Activated naive CD8-positive, alpha-beta T cell treated with anti-CD3 and anti-CD28 coated beads, Interleukin-2, amount 10 ng/mL, durations not matched to agents 7 days and 5 days (primary cell): ENCODE results near the gene CDADC1. TPM values are rescaled to one million over a fixed set of nuclear protein-coding genes. Genes with fewer than 3 reads are reported as not detected.

Experiments
- ATAC-seq: fragments of 150-1000 bp; cut with Tn5 transposase; one replicate; pipeline ENCODE4 v1.10.0; 2021; ENCODE audit warnings: low read depth, moderate library complexity
- POLR2A ChIA-PET: fragments of 350-600 bp; sonication (Branson Sonifier 250); formaldehyde crosslinking; loops from one replicate; lab custom pipeline; 2021; ENCODE audit warnings: antibody characterized with exemption; lab: Charles Lee
- DNase-seq: peaks from one replicate; pipeline ENCODE4 v3.0.0; 2021
- H3K27ac Mint-ChIP-seq: one replicate; pipeline ENCODE4 v1.8.0; 2022; ENCODE audit warnings: mild to moderate bottlenecking, mixed read lengths
- H3K27me3 Mint-ChIP-seq: one replicate; pipeline ENCODE4 v1.8.0; 2022; ENCODE audit warnings: mild to moderate bottlenecking, moderate library complexity, mixed read lengths
- H3K36me3 Mint-ChIP-seq: one replicate; pipeline ENCODE4 v1.8.0; 2021; ENCODE audit warnings: mild to moderate bottlenecking, mixed read lengths
- H3K4me1 Mint-ChIP-seq: one replicate; pipeline ENCODE4 v1.8.0; 2021; ENCODE audit warnings: mixed read lengths
- H3K4me3 Mint-ChIP-seq: one replicate; pipeline ENCODE4 v1.8.0; 2022; ENCODE audit warnings: mild to moderate bottlenecking, moderate library complexity, mixed read lengths
- H3K9me3 Mint-ChIP-seq: one replicate; pipeline ENCODE4 v1.8.0; 2021; ENCODE audit warnings: mixed read lengths
- total RNA-seq, 2 experiments: library from RNA; stranded (reverse); gene quantifications; one replicate each; pipeline ENCODE4 v1.2.3, GENCODE V29; 2021

CDADC1 gene
- total RNA-seq, 2 experiments from 2014 or later: 14.7 to 17.6 TPM

- Mint-ChIP-seq H3K4me1 (peaks cover 19% of the 10 kb centered on the region), H3K36me3 (no peaks in the 10 kb centered on the region), H3K27ac (peak overlapping the region; percentile 15), H3K27me3 (peaks cover 4% of the 10 kb centered on the region), H3K4me3 (no peak overlapping the region), H3K9me3 (no peaks in the 10 kb centered on the region)
- POLR2A ChIA-PET: interaction anchor here (1.8 kb wide), 1 partner anchor 193 kb away, joined by 5 read pairs; the partner anchor contains the start of gene PHF11
- ATAC-seq (no peak), DNase-seq (no peak)
These were observed 55.1 kb downstream of the CDADC1 start for GRCh38 chr13:49302817-49303216.

GRCh38 chr13:49303533-49304252 lies 56.0 kb downstream of the CDADC1 start:
- peaks cover 15% of the 10 kb centered on the region for H3K4me1 Mint-ChIP-seq
- ATAC-seq (no peak), DNase-seq (no peak)
- no peaks in the 10 kb centered on the region for H3K9me3 Mint-ChIP-seq
- H3K27ac Mint-ChIP-seq: no peak overlapping the region
- no peak overlapping the region for H3K4me3 Mint-ChIP-seq
- peaks cover 4% of the 10 kb centered on the region for H3K27me3 Mint-ChIP-seq
- POLR2A ChIA-PET: no interaction called here
- H3K36me3 Mint-ChIP-seq: no peaks in the 10 kb centered on the region

GRCh38 chr13:49304356-49304755 lies 56.6 kb downstream of the CDADC1 start:
- DNase-seq (no peak), ATAC-seq (no peak)
- POLR2A ChIA-PET: no interaction called here
- peaks cover 15% of the 10 kb centered on the region for H3K4me1 Mint-ChIP-seq
- no peak overlapping the region for H3K27ac Mint-ChIP-seq
- no peaks in the 10 kb centered on the region for H3K9me3 Mint-ChIP-seq
- H3K4me3 Mint-ChIP-seq: no peak overlapping the region
- no peaks in the 10 kb centered on the region for H3K36me3 Mint-ChIP-seq
- H3K27me3 Mint-ChIP-seq: peaks cover 4% of the 10 kb centered on the region

- H3K27me3 Mint-ChIP-seq: peaks cover 4% of the 10 kb centered on the region
- H3K27ac Mint-ChIP-seq: no peak overlapping the region
- H3K9me3 Mint-ChIP-seq: no peaks in the 10 kb centered on the region
- peaks cover 15% of the 10 kb centered on the region for H3K4me1 Mint-ChIP-seq
- no peak for DNase-seq
- POLR2A ChIA-PET: no interaction called here
- no peaks in the 10 kb centered on the region for H3K36me3 Mint-ChIP-seq
- H3K4me3 Mint-ChIP-seq: no peak overlapping the region
- no peak for ATAC-seq
These were observed 57.3 kb downstream of the CDADC1 start for GRCh38 chr13:49304763-49305700.

- Mint-ChIP-seq H3K27ac (no peak overlapping the region), H3K27me3 (peaks cover 4% of the 10 kb centered on the region), H3K9me3 (no peaks in the 10 kb centered on the region), H3K4me3 (no peak overlapping the region), H3K4me1 (peaks cover 15% of the 10 kb centered on the region), H3K36me3 (no peaks in the 10 kb centered on the region)
- ATAC-seq (no peak), DNase-seq (no peak)
- POLR2A ChIA-PET: no interaction called here
These were observed 58.2 kb downstream of the CDADC1 start for GRCh38 chr13:49305792-49306425.

GRCh38 chr13:49307365-49307764 lies 59.6 kb downstream of the CDADC1 start:
- DNase-seq (no peak), ATAC-seq (no peak)
- Mint-ChIP-seq H3K4me1 (peaks cover 5% of the 10 kb centered on the region), H3K27me3 (peaks cover 4% of the 10 kb centered on the region), H3K4me3 (no peak overlapping the region), H3K9me3 (no peaks in the 10 kb centered on the region), H3K27ac (no peak overlapping the region), H3K36me3 (no peaks in the 10 kb centered on the region)
- POLR2A ChIA-PET: no interaction called here

- H3K4me1 Mint-ChIP-seq: no peaks in the 10 kb centered on the region
- no peak overlapping the region for H3K27ac Mint-ChIP-seq
- H3K9me3 Mint-ChIP-seq: no peaks in the 10 kb centered on the region
- ATAC-seq (no peak), DNase-seq (no peak)
- H3K27me3 Mint-ChIP-seq: no peaks in the 10 kb centered on the region
- H3K36me3 Mint-ChIP-seq: no peaks in the 10 kb centered on the region
- POLR2A ChIA-PET: no interaction called here
- H3K4me3 Mint-ChIP-seq: no peak overlapping the region
These were observed 60.6 kb downstream of the CDADC1 start for GRCh38 chr13:49308097-49308875.

- POLR2A ChIA-PET: no interaction called here
- no peak overlapping the region for H3K4me3 Mint-ChIP-seq
- no peaks in the 10 kb centered on the region for H3K27me3 Mint-ChIP-seq
- no peak for DNase-seq
- H3K9me3 Mint-ChIP-seq: no peaks in the 10 kb centered on the region
- H3K27ac Mint-ChIP-seq: no peak overlapping the region
- ATAC-seq: no peak
- no peaks in the 10 kb centered on the region for H3K36me3 Mint-ChIP-seq
- H3K4me1 Mint-ChIP-seq: no peaks in the 10 kb centered on the region
These were observed 61.2 kb downstream of the CDADC1 start for GRCh38 chr13:49308921-49309408.

- Mint-ChIP-seq H3K9me3 (no peaks in the 10 kb centered on the region), H3K27me3 (no peaks in the 10 kb centered on the region), H3K27ac (no peak overlapping the region), H3K36me3 (no peaks in the 10 kb centered on the region), H3K4me1 (no peaks in the 10 kb centered on the region), H3K4me3 (no peak overlapping the region)
- POLR2A ChIA-PET: no interaction called here
- ATAC-seq: no peak
- no peak for DNase-seq
These were observed 62.5 kb downstream of the CDADC1 start for GRCh38 chr13:49310251-49310650.

GRCh38 chr13:49311816-49312215 lies 64.1 kb downstream of the CDADC1 start:
- no peaks in the 10 kb centered on the region for H3K27me3 Mint-ChIP-seq
- no peak for DNase-seq
- H3K9me3 Mint-ChIP-seq: no peaks in the 10 kb centered on the region
- ATAC-seq: no peak
- no peak overlapping the region for H3K4me3 Mint-ChIP-seq
- H3K27ac Mint-ChIP-seq: no peak overlapping the region
- POLR2A ChIA-PET: no interaction called here
- H3K36me3 Mint-ChIP-seq: no peaks in the 10 kb centered on the region
- no peaks in the 10 kb centered on the region for H3K4me1 Mint-ChIP-seq

- no peak for ATAC-seq
- H3K4me1 Mint-ChIP-seq: no peaks in the 10 kb centered on the region
- no peak overlapping the region for H3K4me3 Mint-ChIP-seq
- POLR2A ChIA-PET: no interaction called here
- H3K27me3 Mint-ChIP-seq: no peaks in the 10 kb centered on the region
- H3K36me3 Mint-ChIP-seq: no peaks in the 10 kb centered on the region
- no peak overlapping the region for H3K27ac Mint-ChIP-seq
- DNase-seq: no peak
- no peaks in the 10 kb centered on the region for H3K9me3 Mint-ChIP-seq
These were observed 66.7 kb downstream of the CDADC1 start for GRCh38 chr13:49314344-49314882.

GRCh38 chr13:49315036-49315565 lies 67.4 kb downstream of the CDADC1 start:
- no peaks in the 10 kb centered on the region for H3K36me3 Mint-ChIP-seq
- ATAC-seq: no peak
- H3K27ac Mint-ChIP-seq: no peak overlapping the region
- no peak overlapping the region for H3K4me3 Mint-ChIP-seq
- H3K4me1 Mint-ChIP-seq: no peaks in the 10 kb centered on the region
- no peaks in the 10 kb centered on the region for H3K27me3 Mint-ChIP-seq
- no peaks in the 10 kb centered on the region for H3K9me3 Mint-ChIP-seq
- POLR2A ChIA-PET: no interaction called here
- DNase-seq: no peak
